GM12878 (cell line): ENCODE results near the gene SIM1.

ENCODE experiments used
- EP300 ChIP-seq, 2 experiments: fragments of 150-350 bp in 1 of 2; IDR thresholded peaks; 2 replicates each; pipeline ENCODE4 v1.6.1; 2011 to 2012; ENCODE audit warnings: low read depth in 2 of 2, low read length in 2 of 2, borderline replicate concordance in 1 of 2, improper control_type of control experiment in 1 of 2, inconsistent platforms in 1 of 2; ENCODE audit not compliant: control insufficient read depth in 1 of 2
- NR2C2 ChIP-seq: IDR thresholded peaks from 2 replicates; pipeline ENCODE4 v1.6.1; 2011; ENCODE audit warnings: borderline replicate concordance, low read depth; ENCODE audit not compliant: control insufficient read depth, insufficient read length
- NRF1 ChIP-seq: conservative IDR thresholded peaks from 2 replicates; pipeline ENCODE4 v1.6.1; 2011; ENCODE audit warnings: mild to moderate bottlenecking, low read depth, low read length, improper control_type of control experiment
- POLR2A ChIP-seq: IDR thresholded peaks from 2 replicates; pipeline ENCODE4 v1.6.1; 2011; ENCODE audit warnings: low read depth, mild to moderate bottlenecking, low read length
- SMC3 ChIP-seq: IDR thresholded peaks from 2 replicates; pipeline ENCODE4 v1.6.1; 2011; ENCODE audit warnings: low read length, improper control_type of control experiment, borderline replicate concordance
- TF ChIP-seq, protein P1 (sequence below): IDR thresholded peaks from 2 replicates; pipeline ENCODE4 v1.6.1; 2011; ENCODE audit warnings: borderline replicate concordance, low read depth, mild to moderate bottlenecking, moderate library complexity, mixed read lengths, low read length; ENCODE audit not compliant: insufficient read depth; ENCODE audit errors: extremely low read length
- TF ChIP-seq, protein P2 (sequence below), 3 experiments: IDR thresholded peaks in 2 of 3; conservative IDR thresholded peaks in 1 of 3; 2 replicates each; pipeline ENCODE4 v1.5.1; 2011; ENCODE audit warnings: low read depth in 3 of 3, low read length in 3 of 3, mild to moderate bottlenecking in 3 of 3, control low read depth in 2 of 3, moderate library complexity in 2 of 3, inconsistent platforms in 1 of 3, mixed read lengths in 1 of 3; ENCODE audit not compliant: control insufficient read depth in 2 of 3, insufficient read depth in 1 of 3; ENCODE audit errors: extremely low read depth in 1 of 3

DNA sequence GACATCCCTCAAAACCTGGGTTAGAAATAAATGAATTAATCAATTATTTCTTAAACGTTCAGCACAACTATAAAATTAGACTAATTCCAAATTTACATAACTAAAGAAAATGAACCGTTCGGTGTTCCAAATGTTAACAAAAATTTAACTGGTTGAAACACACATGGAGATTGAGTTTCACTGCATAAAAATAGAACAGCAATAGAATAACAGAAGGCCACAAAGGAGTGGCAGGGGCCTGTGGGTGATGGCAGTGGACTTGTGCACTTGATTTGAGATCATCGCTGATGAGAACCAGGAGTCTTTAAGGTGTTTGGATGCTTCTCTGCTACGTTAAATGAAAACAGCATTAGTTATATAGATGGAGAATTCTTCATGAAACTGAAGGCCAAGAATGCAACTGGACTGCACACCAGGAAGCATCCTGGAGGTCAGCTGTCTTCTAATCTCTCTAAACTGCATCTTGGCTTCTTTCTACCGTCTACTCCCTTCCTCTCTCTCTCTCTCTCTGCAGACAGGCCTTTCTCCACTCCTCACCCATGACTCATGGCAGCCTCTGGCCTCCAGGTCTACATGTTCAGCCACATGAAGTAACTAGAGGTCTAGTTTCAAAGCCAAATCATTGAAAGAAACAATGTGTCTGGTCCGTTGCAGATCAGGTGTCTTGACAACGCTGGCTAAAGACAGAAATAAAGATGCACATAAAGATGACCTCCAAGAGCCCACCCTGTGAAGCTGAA, 111.3 kb downstream of the SIM1 start:
- no peak for TF ChIP-seq NR2C2
- TF ChIP-seq NRF1, result no peak
- TF ChIP-seq, protein P1, sequence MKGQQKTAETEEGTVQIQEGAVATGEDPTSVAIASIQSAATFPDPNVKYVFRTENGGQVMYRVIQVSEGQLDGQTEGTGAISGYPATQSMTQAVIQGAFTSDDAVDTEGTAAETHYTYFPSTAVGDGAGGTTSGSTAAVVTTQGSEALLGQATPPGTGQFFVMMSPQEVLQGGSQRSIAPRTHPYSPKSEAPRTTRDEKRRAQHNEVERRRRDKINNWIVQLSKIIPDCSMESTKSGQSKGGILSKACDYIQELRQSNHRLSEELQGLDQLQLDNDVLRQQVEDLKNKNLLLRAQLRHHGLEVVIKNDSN, result no peak
- no peak for TF ChIP-seq SMC3
- TF ChIP-seq, protein P2, sequence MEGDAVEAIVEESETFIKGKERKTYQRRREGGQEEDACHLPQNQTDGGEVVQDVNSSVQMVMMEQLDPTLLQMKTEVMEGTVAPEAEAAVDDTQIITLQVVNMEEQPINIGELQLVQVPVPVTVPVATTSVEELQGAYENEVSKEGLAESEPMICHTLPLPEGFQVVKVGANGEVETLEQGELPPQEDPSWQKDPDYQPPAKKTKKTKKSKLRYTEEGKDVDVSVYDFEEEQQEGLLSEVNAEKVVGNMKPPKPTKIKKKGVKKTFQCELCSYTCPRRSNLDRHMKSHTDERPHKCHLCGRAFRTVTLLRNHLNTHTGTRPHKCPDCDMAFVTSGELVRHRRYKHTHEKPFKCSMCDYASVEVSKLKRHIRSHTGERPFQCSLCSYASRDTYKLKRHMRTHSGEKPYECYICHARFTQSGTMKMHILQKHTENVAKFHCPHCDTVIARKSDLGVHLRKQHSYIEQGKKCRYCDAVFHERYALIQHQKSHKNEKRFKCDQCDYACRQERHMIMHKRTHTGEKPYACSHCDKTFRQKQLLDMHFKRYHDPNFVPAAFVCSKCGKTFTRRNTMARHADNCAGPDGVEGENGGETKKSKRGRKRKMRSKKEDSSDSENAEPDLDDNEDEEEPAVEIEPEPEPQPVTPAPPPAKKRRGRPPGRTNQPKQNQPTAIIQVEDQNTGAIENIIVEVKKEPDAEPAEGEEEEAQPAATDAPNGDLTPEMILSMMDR (IDR thresholded peaks at IDR 0.05 in 2 of 3, conservative IDR thresholded peaks at IDR 0.05 in 1 of 3; ENCODE audit: control insufficient read depth in 2 of 3, extremely low read depth in 1 of 3, insufficient read depth in 1 of 3, low read depth in 3 of 3, low read length in 3 of 3), result no peak
- TF ChIP-seq EP300 (IDR thresholded peaks at IDR 0.05; ENCODE audit: borderline replicate concordance in 1 of 2, control insufficient read depth in 1 of 2, low read depth in 2 of 2, low read length in 2 of 2), result no peak
- no peak for TF ChIP-seq POLR2A
